ENCODE measurements around the gene GPR62. TPM values are rescaled to one million over a fixed set of nuclear protein-coding genes. Genes with fewer than 3 reads are reported as not detected.

The GPR62 gene
- total RNA-seq, 1 donor from 2014 or later, result 0.44 TPM

DNA sequence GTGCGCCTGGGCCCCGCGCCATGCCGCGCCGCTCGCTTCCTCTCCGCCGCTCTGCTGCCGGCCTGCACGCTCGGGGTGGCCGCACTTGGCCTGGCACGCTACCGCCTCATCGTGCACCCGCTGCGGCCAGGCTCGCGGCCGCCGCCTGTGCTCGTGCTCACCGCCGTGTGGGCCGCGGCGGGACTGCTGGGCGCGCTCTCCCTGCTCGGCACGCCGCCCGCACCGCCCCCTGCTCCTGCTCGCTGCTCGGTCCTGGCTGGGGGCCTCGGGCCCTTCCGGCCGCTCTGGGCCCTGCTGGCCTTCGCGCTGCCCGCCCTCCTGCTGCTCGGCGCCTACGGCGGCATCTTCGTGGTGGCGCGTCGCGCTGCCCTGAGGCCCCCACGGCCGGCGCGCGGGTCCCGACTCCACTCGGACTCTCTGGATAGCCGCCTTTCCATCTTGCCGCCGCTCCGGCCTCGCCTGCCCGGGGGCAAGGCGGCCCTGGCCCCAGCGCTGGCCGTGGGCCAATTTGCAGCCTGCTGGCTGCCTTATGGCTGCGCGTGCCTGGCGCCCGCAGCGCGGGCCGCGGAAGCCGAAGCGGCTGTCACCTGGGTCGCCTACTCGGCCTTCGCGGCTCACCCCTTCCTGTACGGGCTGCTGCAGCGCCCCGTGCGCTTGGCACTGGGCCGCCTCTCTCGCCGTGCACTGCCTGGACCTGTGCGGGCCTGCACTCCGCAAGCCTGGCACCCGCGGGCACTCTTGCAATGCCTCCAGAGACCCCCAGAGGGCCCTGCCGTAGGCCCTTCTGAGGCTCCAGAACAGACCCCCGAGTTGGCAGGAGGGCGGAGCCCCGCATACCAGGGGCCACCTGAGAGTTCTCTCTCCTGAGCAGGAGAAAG, 951 bp downstream of the GPR62 start:
- H3K4me1 Mint-ChIP-seq (ENCODE audit: low read depth, unreplicated experiment), result peaks cover 28% of the 10 kb centered on the region
- H3K27me3 Mint-ChIP-seq (ENCODE audit: unreplicated experiment), result peaks cover 31% of the 10 kb centered on the region
- no peak overlapping the region for H3K27ac Mint-ChIP-seq (ENCODE audit: unreplicated experiment)
- peaks cover 5% of the 10 kb centered on the region for H3K36me3 Mint-ChIP-seq (ENCODE audit: unreplicated experiment)
- DNase-seq, result peak; percentile 71
- peak overlapping the region; percentile 46 for H3K4me3 Mint-ChIP-seq (ENCODE audit: unreplicated experiment)
- peaks cover 34% of the 10 kb centered on the region for H3K9me3 Mint-ChIP-seq (ENCODE audit: unreplicated experiment)
- peak; percentile 66 for TF ChIP-seq CTCF (IDR thresholded peaks at IDR 0.05; ENCODE audit: partially characterized antibody, unreplicated experiment)

DNA sequence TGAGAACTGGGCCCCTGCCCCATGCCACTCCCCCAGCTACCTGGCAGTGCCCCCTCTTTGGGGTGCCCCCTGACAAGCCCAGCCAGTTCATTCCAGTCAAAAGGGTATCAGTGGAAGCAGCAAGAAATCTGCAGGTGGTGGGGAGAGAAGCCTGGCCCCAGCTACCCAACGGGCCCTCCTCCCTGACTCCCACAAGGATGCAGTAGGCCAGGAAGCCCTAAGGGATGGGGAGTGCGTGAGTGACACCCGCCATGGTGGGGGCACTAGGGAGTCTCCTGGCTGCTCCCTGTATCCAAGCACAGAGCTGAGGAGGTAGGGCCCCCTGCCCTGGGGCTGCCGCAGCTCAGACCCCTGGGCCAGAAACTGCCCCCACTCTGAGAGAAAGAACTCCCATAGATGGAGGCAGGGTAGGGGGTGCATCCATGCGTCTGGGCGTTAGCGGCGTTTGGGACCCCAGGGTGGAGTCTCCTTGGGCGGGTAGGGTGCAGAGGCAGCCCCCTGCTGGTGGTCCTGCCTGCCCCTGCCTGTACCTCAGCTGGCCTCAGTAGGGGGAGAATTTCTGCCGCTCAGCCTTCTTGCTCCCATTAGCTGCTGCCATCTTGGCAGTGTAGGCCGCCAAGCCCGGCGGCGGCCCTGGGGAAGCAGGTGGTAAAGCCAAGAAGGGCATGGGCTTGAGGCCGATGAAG, 2.5 kb downstream of the GPR62 start:
- Mint-ChIP-seq H3K27me3 (ENCODE audit: unreplicated experiment) (peaks cover 33% of the 10 kb centered on the region), H3K27ac (ENCODE audit: unreplicated experiment) (no peak overlapping the region), H3K9me3 (ENCODE audit: unreplicated experiment) (peaks cover 38% of the 10 kb centered on the region), H3K4me3 (ENCODE audit: unreplicated experiment) (no peak overlapping the region), H3K4me1 (ENCODE audit: low read depth, unreplicated experiment) (peaks cover 41% of the 10 kb centered on the region), H3K36me3 (ENCODE audit: unreplicated experiment) (peaks cover 5% of the 10 kb centered on the region)
- TF ChIP-seq CTCF (IDR thresholded peaks at IDR 0.05; ENCODE audit: partially characterized antibody, unreplicated experiment), result no peak
- DNase-seq, result no peak

DNA sequence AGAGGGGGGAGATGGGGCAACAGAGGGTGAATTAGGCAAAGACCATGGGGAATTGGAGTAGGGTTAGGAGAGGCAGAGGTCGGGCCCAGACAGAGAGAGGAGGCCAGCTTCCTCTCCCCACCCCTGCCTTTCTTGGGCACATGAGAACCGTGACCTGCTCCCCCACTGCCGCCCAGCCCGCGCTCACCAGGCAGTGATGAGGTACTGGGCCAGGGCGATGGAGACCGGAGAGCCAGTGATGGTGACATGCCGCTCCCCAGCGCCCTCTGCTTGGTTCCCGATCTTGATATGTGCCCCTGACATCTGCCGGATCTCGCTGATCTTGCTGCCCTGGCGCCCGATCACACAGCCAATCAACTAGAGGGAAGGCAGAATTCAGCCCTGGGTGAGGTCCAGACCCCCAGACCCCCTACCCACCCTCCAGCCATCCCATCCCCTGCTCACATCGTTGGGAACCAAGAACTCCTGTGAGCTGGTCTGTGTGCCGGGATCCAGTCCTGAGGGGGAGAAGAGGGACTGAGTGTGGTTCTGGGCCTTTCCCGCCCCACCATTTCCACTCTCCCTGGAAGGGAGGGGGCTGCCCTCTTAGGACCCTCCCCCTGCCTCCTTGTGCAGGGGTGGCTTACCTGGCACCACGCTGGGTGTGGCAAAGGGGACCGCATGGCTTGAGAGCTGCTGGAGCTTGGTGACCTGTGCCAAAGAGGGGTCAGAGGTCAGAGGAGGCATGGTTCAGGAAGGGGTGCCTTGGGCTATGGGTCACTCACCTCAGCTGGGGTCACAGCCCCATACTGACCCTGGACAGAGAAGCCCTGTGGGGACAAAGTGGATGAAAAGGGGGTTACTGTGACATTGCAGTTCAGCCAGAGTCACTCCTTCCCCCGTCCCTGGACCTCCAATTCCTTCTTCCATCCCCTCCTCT, 3.7 kb downstream of the GPR62 start:
- no peak for TF ChIP-seq CTCF (IDR thresholded peaks at IDR 0.05; ENCODE audit: partially characterized antibody, unreplicated experiment)
- H3K4me1 Mint-ChIP-seq (ENCODE audit: low read depth, unreplicated experiment), result peaks cover 36% of the 10 kb centered on the region
- H3K27me3 Mint-ChIP-seq (ENCODE audit: unreplicated experiment), result peaks cover 28% of the 10 kb centered on the region

GRCh38 chr3:51959651-51960050, 4.5 kb downstream of the GPR62 start:
- TF ChIP-seq CTCF (IDR thresholded peaks at IDR 0.05; ENCODE audit: partially characterized antibody, unreplicated experiment), result no peak
- Mint-ChIP-seq H3K4me3 (ENCODE audit: unreplicated experiment) (no peak overlapping the region), H3K27ac (ENCODE audit: unreplicated experiment) (no peak overlapping the region), H3K36me3 (ENCODE audit: unreplicated experiment) (peaks cover 2% of the 10 kb centered on the region), H3K27me3 (ENCODE audit: unreplicated experiment) (peaks cover 25% of the 10 kb centered on the region), H3K4me1 (ENCODE audit: low read depth, unreplicated experiment) (peaks cover 30% of the 10 kb centered on the region), H3K9me3 (ENCODE audit: unreplicated experiment) (peaks cover 31% of the 10 kb centered on the region)
- no peak for DNase-seq

More for the DNA sequence above, 3.7 kb downstream of the GPR62 start:
- H3K27ac Mint-ChIP-seq (ENCODE audit: unreplicated experiment), result peak overlapping the region; percentile 79
- no peaks in the 10 kb centered on the region for H3K36me3 Mint-ChIP-seq (ENCODE audit: unreplicated experiment)
- H3K4me3 Mint-ChIP-seq (ENCODE audit: unreplicated experiment), result peak overlapping the region; percentile 76
- DNase-seq, result no peak
- H3K9me3 Mint-ChIP-seq (ENCODE audit: unreplicated experiment), result peaks cover 31% of the 10 kb centered on the region

All from glutamatergic neuron (in vitro differentiated cells).